HEK293T (cell line): ENCODE measurements around the gene KRT2.

ENCODE experiments used
- CTCF ChIA-PET: fragments of 350-600 bp; formaldehyde crosslinking; extraction: SDS; loops from one replicate; lab custom pipeline; 2021; ENCODE audit warnings: antibody characterized with exemption, inconsistent platforms; lab: Yijun Ruan, JAX
- POLR2A ChIA-PET: fragments of 350-600 bp; formaldehyde crosslinking; extraction: SDS; loops from one replicate; lab custom pipeline; 2020; ENCODE audit warnings: antibody characterized with exemption, inconsistent platforms; lab: Yijun Ruan, JAX
- DNase-seq: peaks from one replicate; pipeline ENCODE4 v3.0.0; 2012; ENCODE audit warnings: mixed read lengths; ENCODE audit errors: extremely low spot score
- ARNT ChIP-seq: fragments of 450-650 bp; IDR thresholded peaks from 2 replicates; pipeline ENCODE4 v1.6.1; 2017; ENCODE audit warnings: mild to moderate bottlenecking
- BHLHE40 ChIP-seq: fragments of 450-650 bp; IDR thresholded peaks from 2 replicates; pipeline ENCODE4 v1.6.1; 2016; ENCODE audit warnings: mild to moderate bottlenecking, moderate library complexity, borderline replicate concordance
- CTBP1 ChIP-seq: fragments of 450-650 bp; IDR thresholded peaks from 2 replicates; pipeline ENCODE4 v1.6.1; 2016; ENCODE audit warnings: borderline replicate concordance
- ELF4 ChIP-seq: fragments of 450-650 bp; IDR thresholded peaks from 2 replicates; pipeline ENCODE4 v1.6.1; 2017; ENCODE audit warnings: antibody characterized with exemption
- FOXA1 ChIP-seq: fragments of 450-650 bp; IDR thresholded peaks from 2 replicates; pipeline ENCODE4 v1.6.1; 2016; ENCODE audit warnings: mild to moderate bottlenecking
- FOXK2 ChIP-seq: fragments of 450-650 bp; IDR thresholded peaks from 2 replicates; pipeline ENCODE4 v1.6.1; 2016; ENCODE audit warnings: mild to moderate bottlenecking
- FOXM1 ChIP-seq: fragments of 450-650 bp; IDR thresholded peaks from 2 replicates; pipeline ENCODE4 v1.6.1; 2017; ENCODE audit warnings: mild to moderate bottlenecking, borderline replicate concordance
- HDGF ChIP-seq: fragments of 450-650 bp; IDR thresholded peaks from 2 replicates; pipeline ENCODE4 v1.6.1; 2017; ENCODE audit warnings: antibody characterized with exemption, borderline replicate concordance
- L3MBTL2 ChIP-seq: fragments of 450-650 bp; conservative IDR thresholded peaks from 2 replicates; pipeline ENCODE4 v1.6.1; 2016; ENCODE audit warnings: mild to moderate bottlenecking
- LEF1 ChIP-seq: fragments of 450-650 bp; IDR thresholded peaks from 2 replicates; pipeline ENCODE4 v1.6.1; 2017; ENCODE audit warnings: mild to moderate bottlenecking, borderline replicate concordance
- NFRKB ChIP-seq: fragments of 450-650 bp; IDR thresholded peaks from 2 replicates; pipeline ENCODE4 v1.6.1; 2016; ENCODE audit warnings: mild to moderate bottlenecking, moderate library complexity
- SP1 ChIP-seq: fragments of 450-650 bp; IDR thresholded peaks from 2 replicates; pipeline ENCODE4 v1.6.1; 2017
- SUZ12 ChIP-seq: fragments of 450-650 bp; IDR thresholded peaks from 2 replicates; pipeline ENCODE4 v1.6.1; 2016; ENCODE audit warnings: mild to moderate bottlenecking
- TARDBP ChIP-seq: fragments of 450-650 bp; IDR thresholded peaks from 2 replicates; pipeline ENCODE4 v1.6.1; 2016
- ZNF384 ChIP-seq: fragments of 450-650 bp; IDR thresholded peaks from 2 replicates; pipeline ENCODE4 v1.6.1; 2016
- TF ChIP-seq, protein P1 (sequence below): fragments of 450-650 bp; IDR thresholded peaks from 2 replicates; pipeline ENCODE4 v1.6.1; 2016

Gene KRT2

DNA sequence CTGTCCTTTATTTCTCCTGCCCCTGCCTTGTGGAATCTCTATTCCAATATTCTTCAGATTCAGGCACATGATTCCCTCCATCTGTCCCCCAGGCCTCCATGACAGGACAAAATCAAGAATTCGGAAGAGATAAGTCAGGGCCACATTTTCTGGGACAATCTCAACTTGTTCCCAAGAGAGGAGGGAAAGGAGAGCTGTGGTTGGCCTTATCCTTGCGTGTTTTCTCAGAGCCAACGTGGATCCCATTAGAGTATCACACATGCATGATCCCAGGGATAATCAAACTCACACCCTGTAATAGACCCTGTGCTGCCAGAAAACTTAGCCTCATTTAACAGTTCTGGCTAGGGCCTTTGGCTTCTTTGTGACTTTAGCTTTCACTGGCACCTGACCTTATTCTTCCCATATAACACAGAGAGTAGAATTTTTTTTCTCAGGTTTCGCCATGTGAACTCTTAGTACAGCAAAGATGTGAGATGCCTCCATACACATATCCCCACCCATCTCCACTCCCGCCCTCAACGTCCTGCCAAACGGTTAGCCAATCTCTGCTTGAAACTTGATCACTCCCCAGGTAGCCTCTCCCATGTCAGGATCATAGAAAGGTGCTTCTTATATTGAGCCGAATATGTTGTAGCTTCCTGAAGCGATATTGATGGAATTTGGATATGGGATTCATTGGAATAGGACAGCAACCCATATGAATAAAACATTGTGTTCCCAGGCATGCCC is 34.9 kb upstream of the KRT2 start:
- TF ChIP-seq BHLHE40 (no peak), CTBP1 (no peak), LEF1 (no peak), HDGF (no peak), SP1 (no peak)
- ChIA-PET POLR2A (no interaction called here), CTCF (no interaction called here)
- no peak for DNase-seq

DNA sequence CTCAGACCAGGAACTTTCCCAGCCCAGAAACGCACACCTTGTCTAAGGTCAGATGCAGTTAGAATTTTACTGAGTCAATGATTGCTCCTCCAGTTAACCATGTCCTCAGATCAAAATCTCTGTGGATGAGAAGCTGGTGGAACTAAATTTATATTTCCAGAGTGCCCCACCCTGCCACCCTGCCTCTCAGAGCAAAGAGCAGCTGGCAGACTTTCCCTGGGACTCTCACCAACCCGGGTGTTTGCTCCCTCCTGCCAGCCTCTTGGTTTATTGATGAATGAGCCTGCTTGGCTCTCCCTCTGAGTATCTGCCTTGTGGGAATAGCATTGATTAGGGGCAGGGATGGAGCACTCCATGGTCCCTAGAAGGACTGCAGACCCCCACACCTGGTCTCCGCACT is 34.1 kb upstream of the KRT2 start:
- POLR2A ChIA-PET: no interaction called here
- DNase-seq: no peak
- CTCF ChIA-PET: no interaction called here
- TF ChIP-seq L3MBTL2: no peak
- no peak for TF ChIP-seq FOXK2
- TF ChIP-seq, protein P1, sequence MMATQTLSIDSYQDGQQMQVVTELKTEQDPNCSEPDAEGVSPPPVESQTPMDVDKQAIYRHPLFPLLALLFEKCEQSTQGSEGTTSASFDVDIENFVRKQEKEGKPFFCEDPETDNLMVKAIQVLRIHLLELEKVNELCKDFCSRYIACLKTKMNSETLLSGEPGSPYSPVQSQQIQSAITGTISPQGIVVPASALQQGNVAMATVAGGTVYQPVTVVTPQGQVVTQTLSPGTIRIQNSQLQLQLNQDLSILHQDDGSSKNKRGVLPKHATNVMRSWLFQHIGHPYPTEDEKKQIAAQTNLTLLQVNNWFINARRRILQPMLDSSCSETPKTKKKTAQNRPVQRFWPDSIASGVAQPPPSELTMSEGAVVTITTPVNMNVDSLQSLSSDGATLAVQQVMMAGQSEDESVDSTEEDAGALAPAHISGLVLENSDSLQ: no peak
- TF ChIP-seq BHLHE40: no peak
- TF ChIP-seq ELF4: no peak
- TF ChIP-seq ARNT: no peak
- TF ChIP-seq LEF1: no peak
- TF ChIP-seq FOXA1: no peak
- no peak for TF ChIP-seq TARDBP
- no peak for TF ChIP-seq CTBP1

DNA sequence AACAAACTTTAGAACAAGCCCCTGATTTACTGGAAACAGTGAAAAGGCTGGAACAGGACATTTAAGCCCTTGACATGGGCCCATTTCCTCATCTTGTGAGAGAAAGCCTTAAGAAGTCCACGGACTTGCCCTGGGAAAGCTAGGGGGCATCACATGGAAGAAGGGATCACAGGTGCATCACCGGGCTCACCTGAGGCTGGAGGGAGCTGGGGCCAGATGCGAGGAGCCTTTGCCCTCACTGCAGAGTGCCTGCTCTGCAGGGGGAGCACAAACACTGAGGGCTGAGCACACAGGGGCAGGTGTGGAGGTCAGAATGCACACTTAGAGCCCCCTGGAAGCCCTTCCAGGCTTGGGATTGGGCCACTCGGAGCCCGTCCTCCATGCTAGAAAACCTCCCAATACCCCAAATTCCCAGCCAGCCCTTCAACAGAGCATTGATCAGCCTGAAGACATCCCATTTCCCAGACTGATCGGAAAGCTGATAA is 33.4 kb upstream of the KRT2 start:
- ChIA-PET POLR2A (no interaction called here), CTCF (no interaction called here)
- DNase-seq: no peak
- TF ChIP-seq ZNF384: no peak

DNA sequence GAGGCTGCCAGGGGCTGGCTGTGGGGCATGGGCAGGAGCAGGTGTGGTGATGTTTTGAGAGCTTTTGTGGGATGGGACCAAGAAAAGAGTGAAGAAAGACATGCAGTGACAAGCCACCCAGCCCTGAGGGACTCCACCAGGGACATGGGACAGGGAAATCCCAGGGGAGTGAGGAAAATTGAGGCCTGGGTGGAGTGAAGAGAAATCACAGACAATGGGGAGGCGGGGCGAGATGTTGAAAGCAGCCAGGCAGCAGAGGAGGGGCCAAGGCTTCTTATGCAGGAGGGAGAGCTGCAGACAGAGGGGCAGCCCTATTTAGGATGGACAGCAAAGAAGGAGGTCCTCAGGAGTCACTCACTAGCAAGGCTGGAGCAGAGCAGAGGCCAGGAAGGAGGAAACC is 32.4 kb upstream of the KRT2 start:
- ChIA-PET POLR2A (no interaction called here), CTCF (no interaction called here)
- TF ChIP-seq LEF1: no peak
- no peak for TF ChIP-seq ZNF384
- TF ChIP-seq L3MBTL2: no peak
- no peak for TF ChIP-seq FOXK2
- TF ChIP-seq HDGF: no peak
- TF ChIP-seq BHLHE40: no peak
- no peak for TF ChIP-seq SP1
- TF ChIP-seq ELF4: no peak
- no peak for TF ChIP-seq ARNT
- no peak for TF ChIP-seq FOXM1
- TF ChIP-seq FOXA1: no peak
- TF ChIP-seq, protein P1: no peak
- no peak for TF ChIP-seq SUZ12
- TF ChIP-seq NFRKB: no peak
- TF ChIP-seq CTBP1: no peak
- TF ChIP-seq TARDBP: no peak
- DNase-seq: no peak

DNA sequence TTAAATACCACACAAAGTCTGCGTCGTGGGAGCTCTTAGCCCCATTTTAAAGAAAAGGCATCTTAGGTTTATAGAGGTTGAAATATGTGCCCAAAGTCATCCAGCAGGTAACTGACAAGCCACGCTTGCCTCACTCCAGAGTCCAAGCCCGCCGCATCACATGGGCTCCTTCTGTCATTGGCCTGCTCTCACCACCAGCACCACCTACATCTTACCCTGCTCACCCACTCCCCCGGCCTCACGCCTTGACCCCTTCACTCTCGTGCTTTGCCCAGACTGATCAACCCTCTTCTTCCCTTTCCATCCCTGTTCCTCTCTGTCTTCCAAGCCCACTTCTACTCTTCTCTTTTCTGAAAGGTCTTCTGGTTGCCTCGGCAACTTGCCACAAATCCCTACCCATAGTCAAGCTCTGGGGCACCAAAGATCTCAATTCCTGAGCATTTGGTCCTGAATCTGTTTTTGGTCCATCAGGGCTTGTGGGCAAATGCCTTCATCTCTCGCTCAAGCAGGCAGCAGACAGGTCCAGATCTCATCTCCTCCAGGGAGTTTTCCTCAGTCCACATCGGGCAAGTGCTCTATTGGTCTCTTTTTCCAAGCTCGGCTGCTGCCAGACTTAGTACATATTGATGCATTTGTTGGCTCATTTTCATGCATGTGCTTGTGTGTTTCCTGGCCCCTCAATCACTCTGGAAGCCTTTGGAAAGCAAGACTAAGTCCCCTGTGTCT is 31.7 kb upstream of the KRT2 start:
- no peak for DNase-seq
- CTCF ChIA-PET: no interaction called here
- POLR2A ChIA-PET: no interaction called here
- TF ChIP-seq ZNF384 (no peak), BHLHE40 (no peak), L3MBTL2 (no peak), ARNT (no peak), HDGF (no peak), FOXA1 (no peak), ELF4 (no peak), LEF1 (no peak), CTBP1 (no peak), SP1 (no peak), FOXM1 (no peak), NFRKB (no peak), TARDBP (no peak), SUZ12 (no peak), FOXK2 (no peak)
- TF ChIP-seq, protein P1: no peak

DNA sequence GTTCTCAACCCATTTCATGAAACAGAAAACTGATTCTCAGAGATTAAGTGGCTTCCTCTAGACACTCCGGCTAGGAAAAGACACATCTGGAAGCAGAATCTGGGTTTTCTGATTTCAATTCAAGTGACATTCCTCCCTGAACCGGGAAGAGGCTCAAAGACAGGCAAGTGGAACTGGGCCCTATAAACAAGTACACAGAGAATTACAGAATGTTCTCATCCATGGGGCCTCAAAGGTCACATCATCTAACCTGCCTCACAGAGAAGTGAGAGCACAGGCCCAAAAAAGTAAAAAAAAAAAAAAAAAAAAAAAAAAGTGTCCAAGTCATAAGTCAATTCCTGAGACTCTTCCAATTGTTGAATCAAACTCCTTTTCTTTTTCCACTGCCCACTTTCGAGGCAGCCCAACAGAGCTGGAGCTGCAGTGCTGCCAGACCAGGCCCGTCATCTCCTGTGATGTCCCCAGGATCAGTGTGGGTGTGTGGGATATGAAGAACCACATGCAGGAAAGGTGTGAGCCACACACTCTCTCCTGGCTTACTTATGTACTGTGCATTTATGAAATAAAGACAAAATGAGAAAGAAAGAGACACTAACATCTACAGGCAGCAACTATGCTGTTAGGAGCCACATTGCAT is 31.0 kb upstream of the KRT2 start:
- no peak for DNase-seq
- ChIA-PET CTCF (no interaction called here), POLR2A (no interaction called here)
- no peak for TF ChIP-seq ELF4
- no peak for TF ChIP-seq FOXA1
- no peak for TF ChIP-seq ZNF384
- TF ChIP-seq LEF1: no peak
- no peak for TF ChIP-seq FOXK2
- no peak for TF ChIP-seq FOXM1
- TF ChIP-seq SUZ12: no peak
- TF ChIP-seq, protein P1: no peak
- TF ChIP-seq NFRKB: no peak
- no peak for TF ChIP-seq L3MBTL2
- no peak for TF ChIP-seq SP1
- TF ChIP-seq HDGF: no peak
